Uterus (tissue), 4 donors: Measurements from ENCODE around the gene CEP350. TPM values are rescaled to one million over a fixed set of nuclear protein-coding genes. Genes with fewer than 3 reads are reported as not detected.
A peak's percentile ranks its signal among the peaks of the same experiment; 100 is the strongest.

Experiments
- DNase-seq, 2 donors: peaks; one replicate each; pipeline ENCODE4 v3.0.0-alpha.2; 2019 to 2020
- H3K27ac ChIP-seq, 2 donors: fragments of 200-600 bp; sonication (generic); 1 replicate in 1 of 2; 2 replicates in 1 of 2; pipeline ENCODE4 v1.5.1; 2016 to 2018
- H3K27me3 ChIP-seq, 2 donors: fragments of 200-600 bp; sonication (generic); one replicate each; pipeline ENCODE4 v1.5.1; 2018 to 2019; ENCODE audit warnings: control low read depth in 1 of 2
- H3K36me3 ChIP-seq, 2 donors: fragments of 200-600 bp; sonication (generic); one replicate each; pipeline ENCODE4 v1.5.1; 2019; ENCODE audit warnings: control low read depth in 1 of 2
- H3K4me1 ChIP-seq, 2 donors: fragments of 200-600 bp; sonication (generic); one replicate each; pipeline ENCODE4 v1.5.1; 2018 to 2019; ENCODE audit warnings: control low read depth in 1 of 2
- H3K4me3 ChIP-seq, 2 donors: fragments of 200-600 bp; sonication (generic); 1 replicate in 1 of 2; 2 replicates in 1 of 2; pipeline ENCODE4 v1.5.1; 2018 to 2019; ENCODE audit warnings: mild to moderate bottlenecking in 1 of 2
- H3K9me3 ChIP-seq, 2 donors: fragments of 200-600 bp; sonication (generic); one replicate each; pipeline ENCODE4 v1.5.1; 2019; ENCODE audit warnings: control low read depth in 1 of 2
- CTCF ChIP-seq, 4 experiments: fragments of 200-600 bp in 2 of 4; fragments of 450-650 bp in 2 of 4; sonication (generic) in 2 of 4; IDR thresholded peaks; one replicate each; pipeline ENCODE4 v1.5.1; 2016 to 2019; ENCODE audit warnings: antibody characterized with exemption in 4 of 4, mild to moderate bottlenecking in 2 of 4, moderate library complexity in 1 of 4
- POLR2A ChIP-seq, 2 donors: fragments of 450-650 bp; IDR thresholded peaks; one replicate each; pipeline ENCODE4 v1.6.1; 2016; ENCODE audit warnings: antibody characterized with exemption in 2 of 2, mild to moderate bottlenecking in 1 of 2, moderate library complexity in 1 of 2
- intact Hi-C: fragments of 100-400 bp; cut with DNase I; formaldehyde crosslinking; loops from one replicate; pipeline ENCODE4 v1.15.1; 2023; ENCODE audit warnings: low total_unique reads
- total RNA-seq, 4 donors: library from RNA; depleted of rRNA in 3 of 4; stranded (reverse); fragments of >200 nt in 3 of 4; gene quantifications; one replicate each; pipeline versions ENCODE4 v1.1.0 to v1.2.4, GENCODE V29; 2014 to 2023
- donor health status: DM: yes; HTN: yes; CAD: no.

Gene CEP350
- total RNA-seq = 10 to 100 TPM; 28.5 to 97.3 (median 82.7) TPM

- Histone ChIP-seq H3K27ac (peak within 1 kb of the TSS; percentile 93 to 97), H3K27me3 (no peaks in the 10 kb centered on the region), H3K36me3 (no peaks in the 10 kb centered on the region), H3K9me3 (no peaks in the 10 kb centered on the region), H3K4me1 (no peaks in the 10 kb centered on the region), H3K4me3 (peak within 1 kb of the TSS; percentile 84)
- intact Hi-C loops = no loop called here
- TF ChIP-seq CTCF (IDR thresholded peaks at IDR 0.05) (peak in 1 of 4 experiments; percentile 2), POLR2A (IDR thresholded peaks at IDR 0.05) (peak; percentile 80 to 83)
- peak; percentile 98 for DNase-seq
Observed at GRCh38 chr1:179954493-179955286, at the start of gene CEP350. Gene CEP350 (plus strand): TSS chr1:179954810. CDS start chr1:179986182, 31,372 bp downstream.

- Histone ChIP-seq H3K9me3 (no peaks in the 10 kb centered on the region), H3K4me1 (no peaks in the 10 kb centered on the region), H3K4me3 (no peak overlapping the region), H3K27ac (no peak overlapping the region), H3K36me3 (no peaks in the 10 kb centered on the region), H3K27me3 (no peaks in the 10 kb centered on the region)
- TF ChIP-seq POLR2A (IDR thresholded peaks at IDR 0.05) = no peak
- no peak for TF ChIP-seq CTCF (IDR thresholded peaks at IDR 0.05)
- no peak for DNase-seq
- intact Hi-C loops = no loop called here
Observed at GRCh38 chr1:179910934-179911333, 43.7 kb upstream of the CEP350 start.

GRCh38 chr1:179911812-179912211, 42.8 kb upstream of the CEP350 start:
- H3K9me3 ChIP-seq = no peaks in the 10 kb centered on the region
- H3K4me1 ChIP-seq = no peaks in the 10 kb centered on the region
- no peaks in the 10 kb centered on the region for H3K27me3 ChIP-seq
- no peak overlapping the region for H3K4me3 ChIP-seq
- H3K27ac ChIP-seq = no peak overlapping the region
- no peaks in the 10 kb centered on the region for H3K36me3 ChIP-seq
- intact Hi-C loops = no loop called here
- TF ChIP-seq CTCF (IDR thresholded peaks at IDR 0.05) (no peak), POLR2A (IDR thresholded peaks at IDR 0.05) (no peak)
- no peak for DNase-seq

GRCh38 chr1:179917601-179918429, 36.8 kb upstream of the CEP350 start:
- H3K27ac ChIP-seq = no peak overlapping the region
- intact Hi-C loops = no loop called here
- DNase-seq = no peak
- no peak overlapping the region for H3K4me3 ChIP-seq
- TF ChIP-seq CTCF (IDR thresholded peaks at IDR 0.05) (no peak), POLR2A (IDR thresholded peaks at IDR 0.05) (no peak)
- H3K9me3 ChIP-seq = no peaks in the 10 kb centered on the region
- no peaks in the 10 kb centered on the region for H3K4me1 ChIP-seq
- H3K27me3 ChIP-seq = no peaks in the 10 kb centered on the region
- H3K36me3 ChIP-seq = no peaks in the 10 kb centered on the region

GRCh38 chr1:179921472-179921871, 33.1 kb upstream of the CEP350 start:
- H3K27me3 ChIP-seq = no peaks in the 10 kb centered on the region
- H3K4me3 ChIP-seq = no peak overlapping the region
- H3K9me3 ChIP-seq = no peaks in the 10 kb centered on the region
- H3K4me1 ChIP-seq = no peaks in the 10 kb centered on the region
- intact Hi-C loops = no loop called here
- TF ChIP-seq POLR2A (IDR thresholded peaks at IDR 0.05) = no peak
- no peak for TF ChIP-seq CTCF (IDR thresholded peaks at IDR 0.05)
- H3K36me3 ChIP-seq = no peaks in the 10 kb centered on the region
- H3K27ac ChIP-seq = no peak overlapping the region
- DNase-seq = no peak
